Kidney (tissue), 14 donors: Measurements from ENCODE around the gene MTMR2. TPM values are rescaled to one million over a fixed set of nuclear protein-coding genes. Genes with fewer than 3 reads are reported as not detected.
"Not testable (repeated sequence)": the region's sequence is repeated elsewhere in the genome, so short reads cannot be mapped to it uniquely, and the experiment has no call there.

Source experiments
- DNase-seq, 5 donors: peaks; one replicate each; pipeline ENCODE4 v3.0.0-alpha.2; 2013 to 2020
- FAIRE-seq: peaks from 2 replicates; lab custom pipeline; 2012; peaks lifted over from hg19 to GRCh38; lab: Jason Lieb, UNC
- H3K27ac ChIP-seq, 2 donors: one replicate each; pipeline ENCODE4 v1.7.0; 2013; ENCODE audit warnings: low read depth in 2 of 2, low read length in 2 of 2, inconsistent platforms in 1 of 2
- H3K27me3 ChIP-seq: one replicate; pipeline ENCODE4 v1.7.1; 2013; ENCODE audit warnings: low read length, inconsistent platforms; ENCODE audit not compliant: control insufficient read depth, insufficient read depth
- H3K36me3 ChIP-seq, 3 donors: one replicate each; pipeline versions ENCODE4 v1.7.0 to v1.7.1; 2013; ENCODE audit warnings: low read length in 3 of 3, control low read depth in 1 of 3, inconsistent platforms in 1 of 3; ENCODE audit not compliant: insufficient read depth in 3 of 3, control insufficient read depth in 2 of 3
- H3K4me1 ChIP-seq, 3 donors: one replicate each; pipeline versions ENCODE4 v1.7.0 to v1.7.1; 2013; ENCODE audit warnings: low read length in 3 of 3, inconsistent platforms in 1 of 3, low read depth in 1 of 3; ENCODE audit not compliant: control insufficient read depth in 2 of 3, insufficient read depth in 2 of 3
- H3K4me3 ChIP-seq, 3 donors: one replicate each; pipeline versions ENCODE4 v1.7.0 to v1.8.1; 2013; ENCODE audit warnings: low read length in 3 of 3, control low read depth in 1 of 3, inconsistent platforms in 1 of 3
- H3K9ac ChIP-seq, 3 donors: one replicate each; pipeline versions ENCODE4 v1.7.0 to v1.7.1; 2013; ENCODE audit warnings: low read length in 3 of 3, control low read depth in 1 of 3, inconsistent platforms in 1 of 3
- H3K9me3 ChIP-seq, 3 donors: one replicate each; pipeline versions ENCODE4 v1.7.0 to v1.7.1; 2013; ENCODE audit warnings: low read length in 3 of 3, control low read depth in 1 of 3, inconsistent platforms in 1 of 3; ENCODE audit not compliant: control insufficient read depth in 2 of 3, insufficient read depth in 1 of 3
- intact Hi-C: fragments of 100-400 bp; cut with DNase I; formaldehyde crosslinking; loops from one replicate; pipeline ENCODE4 v1.11.1; 2022
- polyA plus RNA-seq: library from polyadenylated mRNA; stranded (reverse); fragments of 350-450 nt; fragmentation: Illumina TruSeq; extraction: RNeasy Lipid Tissue Mini Kit (QIAGEN cat#74804); gene quantifications from one replicate; pipeline ENCODE4 v1.2.3, GENCODE V29; 2014; ENCODE audit warnings: low read depth, low replicate concordance; ENCODE audit not compliant: insufficient read depth
- total RNA-seq: library from RNA; stranded (reverse); fragmentation: NEBNext Ultra II Directional; extraction: Animal tissue kit (Norgen Biotek cat#: 25700); gene quantifications from one replicate; pipeline ENCODE4 v1.2.1, GENCODE V29; 2021
- TF ChIP-seq, protein P1 (sequence below): IDR thresholded peaks from 3 replicates; pipeline ENCODE4 v1.5.1; 2012; ENCODE audit warnings: mild to moderate bottlenecking, moderate library complexity, borderline replicate concordance; ENCODE audit not compliant: insufficient read depth; ENCODE audit errors: extremely low read depth
- donor health status: control.
- donor health status: control.
- donor health status: control.
- donor health status: control.
- donor health status: control.
- donor health status: DM: yes; HTN: yes; CAD: no.
- donor health status: Normal renal cell carcinoma (clear cell type).

Gene MTMR2
- total and polyA plus RNA-seq, 2 donors from 2014 or later = 17.4 to 37.4 TPM

DNA sequence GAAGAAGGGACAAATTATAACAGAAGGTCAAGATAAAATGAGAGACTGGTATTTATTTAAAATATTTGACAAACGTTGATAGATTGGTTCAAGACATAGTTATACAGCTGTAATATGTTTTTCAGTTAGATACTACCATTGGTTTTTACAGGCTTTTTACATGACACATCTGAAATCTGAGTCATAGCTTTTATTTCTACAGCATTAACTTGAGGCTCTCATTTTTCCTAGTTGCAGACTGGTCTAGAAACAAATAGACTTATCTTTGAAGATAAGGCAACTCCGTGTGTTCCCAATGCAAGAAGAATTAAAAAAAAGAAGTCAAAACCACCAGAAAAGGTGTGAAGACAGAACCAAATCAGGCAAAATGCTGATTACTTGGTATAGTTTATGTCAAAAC, 102.3 kb downstream of the MTMR2 start:
- Histone ChIP-seq H3K9me3 (no peaks in the 10 kb centered on the region), H3K4me3 (no peak overlapping the region), H3K36me3 (peaks cover 3 to 6% (median 3%) of the 10 kb centered on the region in 3 donors), H3K27me3 (no peaks in the 10 kb centered on the region), H3K27ac (no peak overlapping the region), H3K4me1 (no peaks in the 10 kb centered on the region), H3K9ac (no peak overlapping the region)
- DNase-seq (no peak), FAIRE-seq (no peak)
- intact Hi-C loops = no loop called here
- TF ChIP-seq, protein P1, sequence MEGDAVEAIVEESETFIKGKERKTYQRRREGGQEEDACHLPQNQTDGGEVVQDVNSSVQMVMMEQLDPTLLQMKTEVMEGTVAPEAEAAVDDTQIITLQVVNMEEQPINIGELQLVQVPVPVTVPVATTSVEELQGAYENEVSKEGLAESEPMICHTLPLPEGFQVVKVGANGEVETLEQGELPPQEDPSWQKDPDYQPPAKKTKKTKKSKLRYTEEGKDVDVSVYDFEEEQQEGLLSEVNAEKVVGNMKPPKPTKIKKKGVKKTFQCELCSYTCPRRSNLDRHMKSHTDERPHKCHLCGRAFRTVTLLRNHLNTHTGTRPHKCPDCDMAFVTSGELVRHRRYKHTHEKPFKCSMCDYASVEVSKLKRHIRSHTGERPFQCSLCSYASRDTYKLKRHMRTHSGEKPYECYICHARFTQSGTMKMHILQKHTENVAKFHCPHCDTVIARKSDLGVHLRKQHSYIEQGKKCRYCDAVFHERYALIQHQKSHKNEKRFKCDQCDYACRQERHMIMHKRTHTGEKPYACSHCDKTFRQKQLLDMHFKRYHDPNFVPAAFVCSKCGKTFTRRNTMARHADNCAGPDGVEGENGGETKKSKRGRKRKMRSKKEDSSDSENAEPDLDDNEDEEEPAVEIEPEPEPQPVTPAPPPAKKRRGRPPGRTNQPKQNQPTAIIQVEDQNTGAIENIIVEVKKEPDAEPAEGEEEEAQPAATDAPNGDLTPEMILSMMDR = no peak

DNA sequence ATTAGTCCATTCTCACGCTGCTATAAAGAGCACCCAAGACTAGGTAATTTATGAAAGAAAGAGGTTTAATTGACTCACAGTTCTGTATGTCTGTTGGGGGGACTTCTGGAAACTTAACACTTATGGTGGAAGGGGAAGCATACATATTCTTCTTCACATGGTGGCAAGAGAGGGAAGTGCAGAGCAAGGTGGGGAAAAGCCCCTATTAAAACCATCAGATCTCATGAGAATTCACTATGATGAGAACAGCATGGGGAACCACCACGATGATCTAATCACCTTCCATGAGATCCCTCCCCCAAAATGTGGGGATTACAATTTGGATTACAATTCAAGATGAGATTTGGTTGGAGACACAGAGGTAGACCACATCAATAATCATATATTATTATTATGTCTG, 107.9 kb downstream of the MTMR2 start:
- Histone ChIP-seq H3K27me3 (no peaks in the 10 kb centered on the region), H3K4me1 (no peaks in the 10 kb centered on the region), H3K9me3 (no peaks in the 10 kb centered on the region), H3K36me3 (peaks cover 3 to 6% (median 3%) of the 10 kb centered on the region in 3 donors), H3K9ac (no peak overlapping the region), H3K27ac (no peak overlapping the region), H3K4me3 (no peak overlapping the region)
- FAIRE-seq (no peak), DNase-seq (no peak)
- TF ChIP-seq, protein P1 = no peak
- intact Hi-C loops = no loop called here

DNA sequence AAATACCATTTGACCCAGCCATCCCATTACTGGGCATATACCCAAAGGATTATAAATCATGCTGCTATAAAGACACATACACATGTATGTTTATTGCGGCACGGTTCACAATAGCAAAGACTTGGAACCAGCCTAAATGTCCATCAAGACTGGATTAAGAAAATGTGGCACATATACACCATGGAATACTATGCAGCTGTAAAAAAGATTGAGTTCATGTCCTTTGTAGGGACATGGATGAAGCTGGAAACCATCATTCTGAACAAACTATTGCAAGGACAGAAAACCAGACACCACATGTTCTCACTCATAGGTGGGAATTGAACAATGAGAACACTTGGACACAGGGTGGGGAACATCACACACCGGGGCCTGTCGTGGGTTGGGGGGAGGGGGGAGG, 112.9 kb downstream of the MTMR2 start:
- H3K4me3 ChIP-seq, H3K4me1 ChIP-seq, H3K27ac ChIP-seq, H3K9me3 ChIP-seq, H3K9ac ChIP-seq, DNase-seq, H3K27me3 ChIP-seq, FAIRE-seq, H3K36me3 ChIP-seq, intact Hi-C loops: not testable (repeated sequence)

DNA sequence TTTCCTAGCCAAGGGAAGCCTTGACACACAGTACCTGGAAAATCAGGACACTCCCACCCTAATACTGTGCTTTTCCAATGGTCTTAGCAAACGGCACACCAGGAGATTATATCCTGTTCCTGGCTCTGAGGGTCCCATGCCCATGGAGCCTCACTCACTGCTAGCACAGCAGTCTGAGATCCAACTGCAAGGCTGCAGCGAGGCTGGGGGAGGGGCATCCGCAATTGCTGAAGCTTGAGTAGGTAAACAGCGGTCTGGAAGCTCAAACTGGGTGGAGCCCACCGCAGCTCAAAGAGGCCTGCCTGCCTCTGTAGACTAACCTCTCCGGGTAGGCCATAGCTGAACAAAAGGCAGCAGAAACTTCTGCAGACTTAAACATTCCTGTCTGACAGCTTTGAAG, 117.4 kb downstream of the MTMR2 start:
- H3K9ac ChIP-seq, intact Hi-C loops, H3K9me3 ChIP-seq, H3K4me3 ChIP-seq, FAIRE-seq, H3K36me3 ChIP-seq, H3K27ac ChIP-seq, H3K27me3 ChIP-seq, DNase-seq, H3K4me1 ChIP-seq: not testable (repeated sequence)

DNA sequence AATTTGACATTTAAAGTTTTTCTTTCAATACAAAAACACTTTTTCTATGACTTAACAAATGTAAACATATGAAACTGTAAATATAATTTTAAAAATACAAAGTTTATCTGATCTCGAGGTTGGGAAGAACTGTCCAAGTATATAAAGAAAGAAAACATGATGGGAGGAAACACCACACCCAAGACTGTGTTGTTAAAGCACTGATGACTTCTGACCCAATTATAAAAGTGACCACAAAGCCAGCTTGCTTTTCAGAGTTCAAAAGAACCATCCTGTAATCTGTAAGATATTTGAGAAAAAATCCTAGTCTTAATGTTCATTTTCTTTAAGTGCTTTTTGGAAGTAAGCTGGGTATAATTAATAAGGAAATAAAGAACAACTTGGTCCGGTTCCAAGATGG, 118.0 kb downstream of the MTMR2 start:
- no peak overlapping the region for H3K4me3 ChIP-seq
- H3K27ac ChIP-seq = no peak overlapping the region
- FAIRE-seq (no peak), DNase-seq (no peak)
- no peaks in the 10 kb centered on the region for H3K27me3 ChIP-seq
- no peaks in the 10 kb centered on the region for H3K9me3 ChIP-seq
- TF ChIP-seq, protein P1 = no peak
- no peaks in the 10 kb centered on the region for H3K4me1 ChIP-seq
- intact Hi-C loops = no loop called here
- no peak overlapping the region for H3K9ac ChIP-seq
- no peaks in the 10 kb centered on the region for H3K36me3 ChIP-seq
